ENCODE measurements around the gene NIBAN1. TPM values are rescaled to one million over a fixed set of nuclear protein-coding genes. Genes with fewer than 3 reads are reported as not detected.

Gene NIBAN1
- total and polyA plus RNA-seq, 9 of the 15 experiments (the other 6 are each of a cell fraction or from before 2014, with no cell fraction given) = 1.5 to 26.6 (median 16.2) TPM

GRCh38 chr1:184952428-184952827 lies 21.9 kb downstream of the NIBAN1 start:
- no peaks in the 10 kb centered on the region for H3K36me3 ChIP-seq (ENCODE audit: control insufficient read depth, insufficient read depth, low read length)
- no peaks in the 10 kb centered on the region for H3K27me3 ChIP-seq (ENCODE audit: control insufficient read depth in 2 of 2, insufficient read depth in 2 of 2, low read length in 2 of 2)
- intact Hi-C loops (cut with micrococcal nuclease) (no loop called here), in situ Hi-C loops (cut with MboI) (no loop called here)
- H3K9me3 ChIP-seq (replicated peaks; ENCODE audit: control insufficient read depth, insufficient read depth, low read depth, low read length) = no peaks in the 10 kb centered on the region
- H4K20me1 ChIP-seq (replicated peaks; ENCODE audit: control insufficient read depth, insufficient read depth, low read length) = peaks cover 14% of the 10 kb centered on the region; the same call in 1 of the 2 replicates
- FAIRE-seq (no peak), DNase-seq (ENCODE audit: extremely low read depth in 1 of 4, low spot score in 3 of 4) (no peak), ATAC-seq (no peak)
- no peak overlapping the region for H3K4me3 ChIP-seq
- no peak overlapping the region for H3K4me2 ChIP-seq (ENCODE audit: insufficient read depth, low read length)
- H3K4me1 ChIP-seq (replicated peaks in 1 of 2; ENCODE audit: control insufficient read depth in 2 of 2, insufficient read depth in 2 of 2, low read length in 2 of 2) = peaks cover 0 to 10% of the 10 kb centered on the region in 2 experiments; a peak in 3 of 5 replicates
- no peak overlapping the region for H3K9ac ChIP-seq (ENCODE audit: insufficient read depth in 1 of 2, low read depth in 2 of 2, low read length in 2 of 2)
- no peak overlapping the region for H3K27ac ChIP-seq (ENCODE audit: extremely low read depth, low read depth, low read length)
- CTCF ChIA-PET (ENCODE audit: low intra/inter-chr PET ratio) = no interaction called here
- BruUV-seq (replicated peaks) = no TSS peak
- peaks cover 1% of the 10 kb centered on the region; the same call in 1 of the 3 replicates for H3K79me2 ChIP-seq (ENCODE audit: control insufficient read depth, insufficient read depth, low read length)
- WGBS (ENCODE audit: insufficient coverage, low coverage, missing lambda C conversion rate) = 53% methylated on average over 4 of the region's 4 CpGs
- no peaks in the 10 kb centered on the region for H3K9me1 ChIP-seq (ENCODE audit: control insufficient read depth, insufficient read depth, low read length)
- no peak overlapping the region for H2AFZ ChIP-seq (ENCODE audit: low read depth, low read length)
- POLR2A ChIA-PET = no interaction called here
- no peak for TF ChIP-seq ADNP (tag; IDR thresholded peaks at IDR 0.05)
- no peak for TF ChIP-seq PREB (CRISPR knock-in tag; IDR thresholded peaks at IDR 0.05)
- no peak for TF ChIP-seq ELK1 (CRISPR knock-in tag; IDR thresholded peaks at IDR 0.05)
- TF ChIP-seq ZC3H8 (IDR thresholded peaks at IDR 0.05) = no peak
- no peak for TF ChIP-seq CEBPZ (IDR thresholded peaks at IDR 0.05; ENCODE audit: borderline replicate concordance, low read depth, low read length)
- TF ChIP-seq UBTF (IDR thresholded peaks at IDR 0.05; ENCODE audit: borderline replicate concordance in 1 of 2, low read depth in 2 of 2, low read length in 2 of 2) = no peak
- TF ChIP-seq ZNF445 (CRISPR knock-in tag; IDR thresholded peaks at IDR 0.05; ENCODE audit: low read depth) = no peak
- no peak for TF ChIP-seq PBX2 (CRISPR knock-in tag; IDR thresholded peaks at IDR 0.05; ENCODE audit: low read depth)
- TF ChIP-seq PBX2 (tag; conservative IDR thresholded peaks at IDR 0.05; ENCODE audit: low read depth) = no peak
- no peak for TF ChIP-seq PCBP2 (IDR thresholded peaks at IDR 0.05; ENCODE audit: low read depth, low read length, poor library complexity, severe bottlenecking)
- no peak for TF ChIP-seq GATAD2B (IDR thresholded peaks at IDR 0.05; ENCODE audit: borderline replicate concordance)
- TF ChIP-seq ZSCAN29 (IDR thresholded peaks at IDR 0.05) = no peak

All from K562 (cell line).